Measurements from ENCODE around the gene ABCA3. TPM values are rescaled to one million over a fixed set of nuclear protein-coding genes. Genes with fewer than 3 reads are reported as not detected.

The ABCA3 gene
- polyA plus RNA-seq, 4 donors: 1.1 to 4.7 (median 1.8) TPM

- 81 to 86% (median 85%) methylated on average over 35 of the region's 35 CpGs for WGBS, 3 donors
- Histone ChIP-seq H3K27me3 (ENCODE audit: control insufficient read depth in 3 of 3, insufficient read depth in 3 of 3, low read length in 3 of 3) (peaks cover 0 to 4% (median 0%) of the 10 kb centered on the region in 3 donors), H3K4me1 (ENCODE audit: control insufficient read depth in 3 of 3, insufficient read depth in 2 of 3, low read depth in 1 of 3, low read length in 2 of 3) (no peaks in the 10 kb centered on the region), H3K9me3 (ENCODE audit: control insufficient read depth in 2 of 2, insufficient read depth in 1 of 2, low read depth in 1 of 2, low read length in 1 of 2) (no peaks in the 10 kb centered on the region), H3K36me3 (ENCODE audit: control insufficient read depth in 3 of 3, insufficient read depth in 2 of 3, low read depth in 1 of 3, low read length in 3 of 3) (peaks cover 0 to 2% (median 2%) of the 10 kb centered on the region in 3 donors), H3K27ac (ENCODE audit: low read depth in 1 of 3, low read length in 2 of 3) (no peak overlapping the region), H3K4me3 (ENCODE audit: low read depth in 1 of 3, low read length in 3 of 3) (no peak overlapping the region)
- FAIRE-seq (no peak), DNase-seq (no peak)
Observed at GRCh38 chr16:2284797-2285576, 55.5 kb downstream of the ABCA3 start.

- FAIRE-seq (no peak), DNase-seq (no peak)
- Histone ChIP-seq H3K4me1 (ENCODE audit: control insufficient read depth in 3 of 3, insufficient read depth in 2 of 3, low read depth in 1 of 3, low read length in 2 of 3) (no peaks in the 10 kb centered on the region), H3K4me3 (ENCODE audit: low read depth in 1 of 3, low read length in 3 of 3) (no peak overlapping the region), H3K27me3 (ENCODE audit: control insufficient read depth in 3 of 3, insufficient read depth in 3 of 3, low read length in 3 of 3) (peaks cover 0 to 4% (median 0%) of the 10 kb centered on the region in 3 donors), H3K27ac (ENCODE audit: low read depth in 1 of 3, low read length in 2 of 3) (no peak overlapping the region), H3K36me3 (ENCODE audit: control insufficient read depth in 3 of 3, insufficient read depth in 2 of 3, low read depth in 1 of 3, low read length in 3 of 3) (peaks cover 0 to 2% (median 2%) of the 10 kb centered on the region in 3 donors), H3K9me3 (ENCODE audit: control insufficient read depth in 2 of 2, insufficient read depth in 1 of 2, low read depth in 1 of 2, low read length in 1 of 2) (no peaks in the 10 kb centered on the region)
- 78 to 86% (median 84%) methylated on average over 37 of the region's 37 CpGs for WGBS, 3 donors
Observed at GRCh38 chr16:2284001-2284770, 56.3 kb downstream of the ABCA3 start.

GRCh38 chr16:2282866-2283555 lies 57.5 kb downstream of the ABCA3 start:
- DNase-seq: no peak
- Histone ChIP-seq H3K27ac (ENCODE audit: low read depth in 1 of 3, low read length in 2 of 3) (no peak overlapping the region), H3K27me3 (ENCODE audit: control insufficient read depth in 3 of 3, insufficient read depth in 3 of 3, low read length in 3 of 3) (peaks cover 0 to 11% (median 0%) of the 10 kb centered on the region in 3 donors), H3K36me3 (ENCODE audit: control insufficient read depth in 3 of 3, insufficient read depth in 2 of 3, low read depth in 1 of 3, low read length in 3 of 3) (peaks cover 0 to 2% (median 0%) of the 10 kb centered on the region in 3 donors), H3K4me1 (ENCODE audit: control insufficient read depth in 3 of 3, insufficient read depth in 2 of 3, low read depth in 1 of 3, low read length in 2 of 3) (no peaks in the 10 kb centered on the region), H3K4me3 (ENCODE audit: low read depth in 1 of 3, low read length in 3 of 3) (no peak overlapping the region), H3K9me3 (ENCODE audit: control insufficient read depth in 2 of 2, insufficient read depth in 1 of 2, low read depth in 1 of 2, low read length in 1 of 2) (no peaks in the 10 kb centered on the region)
- FAIRE-seq: no peak
- WGBS, 3 donors: 64 to 80% (median 72%) methylated on average over 21 to 26 of the region's 26 CpGs

- H3K9me3 ChIP-seq (ENCODE audit: control insufficient read depth in 2 of 2, insufficient read depth in 1 of 2, low read depth in 1 of 2, low read length in 1 of 2): no peaks in the 10 kb centered on the region
- H3K27me3 ChIP-seq (ENCODE audit: control insufficient read depth in 3 of 3, insufficient read depth in 3 of 3, low read length in 3 of 3): peaks cover 0 to 15% (median 0%) of the 10 kb centered on the region in 3 donors
- WGBS, 3 donors: 38 to 58% (median 43%) methylated on average over 5 of the region's 5 CpGs
- H3K4me1 ChIP-seq (ENCODE audit: control insufficient read depth in 3 of 3, insufficient read depth in 2 of 3, low read depth in 1 of 3, low read length in 2 of 3): no peaks in the 10 kb centered on the region
- H3K4me3 ChIP-seq (ENCODE audit: low read depth in 1 of 3, low read length in 3 of 3): no peak overlapping the region
- no peak for DNase-seq
- H3K36me3 ChIP-seq (ENCODE audit: control insufficient read depth in 3 of 3, insufficient read depth in 2 of 3, low read depth in 1 of 3, low read length in 3 of 3): no peaks in the 10 kb centered on the region
- no peak for FAIRE-seq
- no peak overlapping the region for H3K27ac ChIP-seq (ENCODE audit: low read depth in 1 of 3, low read length in 2 of 3)
Observed at GRCh38 chr16:2282262-2282661, 58.3 kb downstream of the ABCA3 start.

- FAIRE-seq: no peak
- H3K36me3 ChIP-seq (ENCODE audit: control insufficient read depth in 3 of 3, insufficient read depth in 2 of 3, low read depth in 1 of 3, low read length in 3 of 3): no peaks in the 10 kb centered on the region
- no peak overlapping the region for H3K4me3 ChIP-seq (ENCODE audit: low read depth in 1 of 3, low read length in 3 of 3)
- H3K27ac ChIP-seq (ENCODE audit: low read depth in 1 of 3, low read length in 2 of 3): no peak overlapping the region
- no peaks in the 10 kb centered on the region for H3K4me1 ChIP-seq (ENCODE audit: control insufficient read depth in 3 of 3, insufficient read depth in 2 of 3, low read depth in 1 of 3, low read length in 2 of 3)
- H3K9me3 ChIP-seq (ENCODE audit: control insufficient read depth in 2 of 2, insufficient read depth in 1 of 2, low read depth in 1 of 2, low read length in 1 of 2): no peaks in the 10 kb centered on the region
- WGBS, 3 donors: 64 to 78% (median 74%) methylated on average over 24 of the region's 24 CpGs
- no peak for DNase-seq
- peaks cover 0 to 27% (median 0%) of the 10 kb centered on the region in 3 donors for H3K27me3 ChIP-seq (ENCODE audit: control insufficient read depth in 3 of 3, insufficient read depth in 3 of 3, low read length in 3 of 3)
Observed at GRCh38 chr16:2280981-2281542, 59.5 kb downstream of the ABCA3 start.

GRCh38 chr16:2280461-2280860 lies 60.1 kb downstream of the ABCA3 start:
- WGBS, 3 donors: 85 to 88% (median 87%) methylated on average over 8 of the region's 8 CpGs
- no peak for FAIRE-seq
- H3K27me3 ChIP-seq (ENCODE audit: control insufficient read depth in 3 of 3, insufficient read depth in 3 of 3, low read length in 3 of 3): peaks cover 0 to 33% (median 0%) of the 10 kb centered on the region in 3 donors
- H3K27ac ChIP-seq (ENCODE audit: low read depth in 1 of 3, low read length in 2 of 3): no peak overlapping the region
- no peak overlapping the region for H3K4me3 ChIP-seq (ENCODE audit: low read depth in 1 of 3, low read length in 3 of 3)
- no peaks in the 10 kb centered on the region for H3K36me3 ChIP-seq (ENCODE audit: control insufficient read depth in 3 of 3, insufficient read depth in 2 of 3, low read depth in 1 of 3, low read length in 3 of 3)
- no peaks in the 10 kb centered on the region for H3K4me1 ChIP-seq (ENCODE audit: control insufficient read depth in 3 of 3, insufficient read depth in 2 of 3, low read depth in 1 of 3, low read length in 2 of 3)
- no peak for DNase-seq
- H3K9me3 ChIP-seq (ENCODE audit: control insufficient read depth in 2 of 2, insufficient read depth in 1 of 2, low read depth in 1 of 2, low read length in 1 of 2): no peaks in the 10 kb centered on the region

GRCh38 chr16:2278956-2279800 lies 61.4 kb downstream of the ABCA3 start:
- Histone ChIP-seq H3K4me1 (ENCODE audit: control insufficient read depth in 3 of 3, insufficient read depth in 2 of 3, low read depth in 1 of 3, low read length in 2 of 3) (no peaks in the 10 kb centered on the region), H3K9me3 (ENCODE audit: control insufficient read depth in 2 of 2, insufficient read depth in 1 of 2, low read depth in 1 of 2, low read length in 1 of 2) (no peaks in the 10 kb centered on the region), H3K36me3 (ENCODE audit: control insufficient read depth in 3 of 3, insufficient read depth in 2 of 3, low read depth in 1 of 3, low read length in 3 of 3) (no peaks in the 10 kb centered on the region), H3K27ac (ENCODE audit: low read depth in 1 of 3, low read length in 2 of 3) (no peak overlapping the region), H3K4me3 (ENCODE audit: low read depth in 1 of 3, low read length in 3 of 3) (no peak overlapping the region), H3K27me3 (ENCODE audit: control insufficient read depth in 3 of 3, insufficient read depth in 3 of 3, low read length in 3 of 3) (peaks cover 0 to 34% (median 0%) of the 10 kb centered on the region in 3 donors)
- DNase-seq (no peak), FAIRE-seq (no peak)
- WGBS, 3 donors: 83 to 85% (median 85%) methylated on average over 21 to 26 of the region's 26 CpGs

All from small intestine (tissue), 7 donors.